ENCODE measurements around the gene MICU1.
A peak's percentile ranks its signal among the peaks of the same experiment; 100 is the strongest.

The MICU1 gene

DNA sequence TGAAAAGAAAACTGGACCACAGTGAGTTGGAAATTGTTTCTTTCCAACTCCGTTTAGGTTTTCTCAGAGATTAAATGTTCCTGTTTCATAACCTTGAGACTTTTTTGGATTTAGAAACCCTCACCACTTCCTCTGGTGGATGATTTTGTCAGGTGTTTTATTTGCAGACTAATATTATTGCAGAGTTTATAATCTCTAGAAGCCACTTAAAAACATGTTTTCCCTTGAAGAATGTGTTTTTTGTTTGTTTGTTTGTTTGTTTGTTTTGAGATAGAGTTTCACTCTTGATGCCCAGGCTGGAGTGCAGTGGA, 520 bp upstream of the MICU1 start:
- DNase-seq = no peak

DNA sequence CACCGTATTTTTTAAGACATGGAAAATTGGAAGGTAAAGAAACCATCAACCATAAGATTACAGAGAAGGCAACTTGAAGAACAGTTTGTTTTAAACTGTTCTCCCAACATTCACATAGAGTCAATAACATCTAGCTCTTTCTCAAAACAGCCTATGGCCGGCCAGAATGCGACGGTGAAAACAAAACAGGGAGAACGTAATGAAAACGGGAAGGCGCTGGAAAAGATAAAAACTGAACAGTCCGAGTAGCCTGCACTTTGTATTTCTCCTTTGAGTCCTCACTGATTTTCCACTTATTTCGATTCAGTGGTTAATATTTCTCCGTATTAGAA, 637 bp downstream of the MICU1 start:
- DNase-seq = peak in 1 of 2 experiments; percentile 91

GRCh38 chr10:72622271-72622670, 3.6 kb downstream of the MICU1 start:
- no peak for DNase-seq

GRCh38 chr10:72616716-72617115, 9.2 kb downstream of the MICU1 start:
- DNase-seq = no peak

GRCh38 chr10:72615970-72616369, 9.9 kb downstream of the MICU1 start:
- no peak for DNase-seq

- no peak for DNase-seq
Observed at GRCh38 chr10:72612203-72612826, 13.6 kb downstream of the MICU1 start.

- DNase-seq = no peak
Observed at GRCh38 chr10:72611783-72612182, 14.1 kb downstream of the MICU1 start.

GRCh38 chr10:72610466-72610865, 15.4 kb downstream of the MICU1 start:
- DNase-seq = no peak

DNA sequence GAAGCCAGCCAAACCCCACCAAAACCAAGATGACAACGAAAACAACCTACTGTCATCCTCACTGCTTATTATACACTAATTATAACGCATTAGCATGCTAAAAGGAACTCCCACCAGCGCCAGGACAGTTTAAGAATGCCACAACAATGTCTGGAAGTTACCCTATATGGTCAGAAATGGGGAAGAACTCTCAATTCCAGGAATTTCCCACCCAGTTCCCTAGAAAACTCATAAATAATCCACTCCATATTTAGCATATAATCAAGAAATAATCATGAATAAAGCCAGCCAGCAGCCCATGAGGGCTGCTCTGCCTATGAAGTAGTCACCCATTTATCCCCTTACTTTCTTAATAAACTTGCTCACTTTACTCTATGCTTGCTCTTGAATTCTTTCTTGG, 20.8 kb downstream of the MICU1 start:
- DNase-seq = no peak

GRCh38 chr10:72601144-72601543, 24.7 kb downstream of the MICU1 start:
- DNase-seq = no peak

DNA sequence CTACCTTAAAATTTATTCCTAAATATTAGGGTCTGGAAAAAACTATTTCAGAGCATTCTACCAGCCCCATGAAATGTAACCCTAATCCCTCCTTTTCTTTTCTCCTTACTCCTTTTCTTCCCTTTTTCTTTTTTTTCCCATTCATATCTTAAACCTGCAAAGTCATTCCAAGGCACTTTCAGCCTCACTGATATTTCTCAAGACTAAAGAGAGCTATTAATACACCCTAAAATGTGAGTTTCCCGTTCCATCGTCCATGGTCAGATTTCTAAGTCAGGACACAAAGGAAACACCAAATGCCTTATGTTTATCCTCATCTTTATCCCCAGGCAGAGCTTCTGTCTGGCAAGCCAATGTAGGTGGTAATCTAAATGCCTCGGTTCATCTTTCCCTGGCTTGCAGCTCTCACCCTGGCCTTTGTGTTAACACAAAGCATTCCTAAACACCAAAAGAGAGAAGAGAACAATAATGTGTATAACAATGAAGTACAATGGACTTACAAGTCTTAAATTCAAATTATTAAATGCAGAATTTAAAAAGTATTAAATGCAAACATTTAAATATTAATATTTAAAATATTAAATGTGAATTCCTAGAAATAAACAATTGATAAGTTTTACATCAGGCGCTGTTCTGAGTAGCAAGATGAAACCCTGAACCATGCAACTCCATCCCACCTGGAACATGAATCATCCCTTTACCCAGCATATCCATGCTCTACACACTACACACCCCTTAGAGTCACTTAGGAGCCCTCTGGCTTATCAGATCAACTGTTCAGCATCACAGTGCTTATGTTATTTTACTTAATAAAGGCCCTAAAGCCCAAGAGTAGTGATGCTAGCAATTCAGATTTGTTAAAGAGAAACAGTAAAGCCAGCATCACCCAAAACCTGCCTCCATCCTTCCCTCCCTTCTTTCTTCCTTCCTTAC, 26.8 kb downstream of the MICU1 start:
- no peak for DNase-seq

- no peak for DNase-seq
Observed at GRCh38 chr10:72597897-72598296, 28.0 kb downstream of the MICU1 start.

DNA sequence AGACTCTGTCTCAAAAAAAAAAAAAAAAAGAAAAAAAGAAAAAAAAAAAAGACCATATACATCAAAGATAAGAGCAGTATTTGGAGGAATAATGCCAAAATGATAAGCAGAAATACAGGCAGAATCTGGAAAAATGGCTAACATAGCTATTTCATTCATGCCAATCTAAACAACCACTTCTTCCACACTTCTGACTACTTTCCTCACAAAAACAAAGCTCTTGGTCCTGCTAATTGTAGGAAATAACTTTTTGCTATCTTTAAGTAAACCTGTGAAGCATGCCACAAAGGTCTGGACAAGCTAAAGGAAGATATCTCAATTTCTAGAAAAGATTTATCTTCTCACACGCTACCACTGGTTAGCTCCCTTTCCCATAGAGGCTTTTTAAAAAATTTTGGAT, 30.4 kb downstream of the MICU1 start:
- DNase-seq = no peak

- DNase-seq = peak; percentile 53 to 75
Observed at GRCh38 chr10:72593963-72594362, 31.9 kb downstream of the MICU1 start.

DNA sequence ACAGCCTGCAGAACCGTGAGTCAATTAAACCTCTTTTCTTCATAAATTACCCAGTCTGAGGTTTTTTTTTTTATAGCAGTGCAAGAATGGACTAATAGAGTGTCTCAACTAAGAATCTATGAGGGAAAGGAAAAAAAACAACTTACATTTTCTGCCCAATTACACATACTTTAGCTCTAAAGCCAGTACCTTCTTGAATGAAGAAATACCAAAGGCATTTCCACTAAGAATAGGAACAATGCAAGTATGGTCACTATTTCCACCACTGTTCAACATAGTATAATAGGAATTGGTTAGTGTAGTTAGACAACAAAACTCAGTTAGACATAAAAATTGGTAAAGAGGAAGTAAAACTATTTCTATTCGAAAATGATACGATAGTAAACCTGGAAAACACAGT, 37.6 kb downstream of the MICU1 start:
- DNase-seq = no peak

DNA sequence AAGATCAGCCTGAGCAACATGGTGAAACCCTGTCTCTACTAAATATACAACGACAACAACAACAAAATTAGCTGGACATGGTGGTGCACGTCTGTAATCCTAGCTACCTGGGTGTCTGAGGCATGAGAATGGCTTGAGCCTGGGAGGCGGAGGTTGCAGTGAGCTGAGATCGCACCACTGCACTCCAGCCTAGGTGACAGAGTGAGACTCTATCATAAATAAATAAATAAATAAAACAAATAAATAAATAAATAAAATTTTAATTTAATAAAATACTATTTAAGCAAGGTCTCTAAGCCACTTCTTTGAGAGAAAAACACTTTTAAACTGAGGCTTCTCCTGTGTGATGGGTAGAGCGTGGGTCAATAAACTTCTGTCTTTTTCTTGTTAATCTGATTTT, 38.3 kb downstream of the MICU1 start:
- no peak for DNase-seq

GRCh38 chr10:72574636-72575035, 51.2 kb downstream of the MICU1 start:
- DNase-seq = no peak

GRCh38 chr10:72573079-72573478, 52.8 kb downstream of the MICU1 start:
- no peak for DNase-seq

DNA sequence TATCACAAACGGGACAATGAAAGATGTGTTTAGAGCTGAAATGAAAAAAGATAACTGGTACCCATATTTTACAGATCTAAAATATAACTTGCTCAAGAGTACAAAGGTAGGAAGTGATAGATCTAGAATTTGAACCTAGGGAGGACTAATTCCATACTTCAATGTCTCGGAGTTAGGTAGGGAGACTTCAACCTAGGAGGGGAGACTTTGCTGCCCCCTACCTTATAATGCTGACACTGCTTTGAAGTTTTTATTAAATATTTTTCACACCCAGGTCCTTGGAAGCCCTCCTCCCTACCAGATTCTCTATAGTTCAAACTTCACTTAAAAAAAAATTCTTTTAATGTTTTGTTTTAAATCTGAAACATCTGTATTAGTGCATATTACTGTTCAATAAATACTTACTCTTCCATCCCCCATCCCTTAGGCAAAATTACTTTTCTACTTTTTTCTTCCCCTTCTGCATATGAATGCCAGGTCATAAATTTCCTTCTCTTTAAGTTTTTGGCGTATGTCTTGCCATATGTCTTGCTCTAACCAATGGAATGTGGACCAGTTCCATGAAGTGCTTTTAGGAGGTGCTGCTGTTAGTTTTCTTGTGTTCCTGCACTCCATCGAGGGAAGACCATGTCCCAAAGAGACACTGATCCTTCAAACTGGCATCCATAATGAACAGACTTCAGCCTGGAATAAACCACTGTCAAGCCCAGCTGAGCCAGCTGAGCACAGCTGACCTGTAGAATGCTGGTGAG, 57.8 kb downstream of the MICU1 start:
- DNase-seq = peak; percentile 50 to 72

- DNase-seq = no peak
Observed at GRCh38 chr10:72567421-72567820, 58.5 kb downstream of the MICU1 start.

DNA sequence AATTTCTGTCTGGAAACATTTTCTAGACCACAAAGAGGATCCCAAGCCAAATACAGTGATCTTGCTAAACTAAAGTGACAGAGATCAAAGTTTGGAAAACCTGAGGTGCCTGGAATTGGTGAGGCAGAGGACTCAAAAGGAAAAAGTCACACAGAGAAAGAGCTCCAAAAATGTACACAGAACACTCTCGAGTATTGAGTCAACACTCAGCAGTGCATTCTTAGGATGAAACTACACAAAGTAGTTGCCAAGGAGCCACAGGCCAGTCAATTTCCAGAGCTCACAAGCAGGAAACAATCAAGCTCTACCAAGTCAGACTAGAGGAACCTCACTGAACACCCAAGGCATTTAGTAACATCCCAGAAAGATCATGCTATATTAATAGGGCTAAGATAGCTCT, 61.3 kb downstream of the MICU1 start:
- DNase-seq = no peak

GRCh38 chr10:72563327-72563932, 62.4 kb downstream of the MICU1 start:
- no peak for DNase-seq

DNA sequence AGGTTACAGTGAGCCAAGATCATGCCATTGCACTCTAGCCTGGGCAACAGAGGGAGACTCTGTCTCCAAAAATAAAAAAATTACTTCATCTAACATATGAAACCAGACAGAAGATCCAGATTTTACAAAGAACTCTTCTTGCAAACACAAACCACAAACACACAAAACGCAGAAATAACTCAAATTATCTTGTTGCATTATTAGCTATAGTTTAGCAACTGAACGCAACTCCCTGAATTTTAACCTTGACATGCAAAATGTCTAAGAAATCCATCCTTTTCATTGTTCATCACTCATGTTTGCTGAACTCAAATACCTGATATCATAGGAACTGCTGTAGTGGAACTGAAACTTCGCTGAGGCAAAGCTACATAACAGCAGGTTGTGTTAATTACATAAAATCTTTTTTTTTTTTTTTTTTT, 64.1 kb downstream of the MICU1 start:
- DNase-seq = no peak

- DNase-seq = no peak
Observed at GRCh38 chr10:72557362-72557761, 68.5 kb downstream of the MICU1 start.
